Effector memory CD4-positive, alpha-beta T cell (primary cell): Measurements from ENCODE around the gene NRP2.

ENCODE experiments used
- DNase-seq, 3 donors: peaks; one replicate each; pipeline ENCODE4 v3.0.0-alpha.2; 2020
- H3K27ac ChIP-seq: 2 replicates; pipeline ENCODE4 v1.7.0; 2013; ENCODE audit warnings: mild to moderate bottlenecking, low read length, moderate library complexity; ENCODE audit not compliant: insufficient read depth, poor library complexity, severe bottlenecking
- H3K27me3 ChIP-seq: replicated peaks from 2 replicates; pipeline ENCODE4 v1.7.0; 2013; ENCODE audit warnings: mild to moderate bottlenecking, low read length; ENCODE audit not compliant: insufficient read depth, control insufficient read depth, poor library complexity, severe bottlenecking
- H3K36me3 ChIP-seq: 2 replicates; pipeline ENCODE4 v1.7.0; 2013; ENCODE audit warnings: mild to moderate bottlenecking, low read length, moderate library complexity; ENCODE audit not compliant: control insufficient read depth, insufficient read depth
- H3K4me1 ChIP-seq: 2 replicates; pipeline ENCODE4 v1.7.0; 2013; ENCODE audit warnings: low read length, mild to moderate bottlenecking; ENCODE audit not compliant: control insufficient read depth, insufficient read depth, poor library complexity, severe bottlenecking
- H3K4me3 ChIP-seq: 2 replicates; pipeline ENCODE4 v1.7.0; 2013; ENCODE audit warnings: low read length, low read depth, mild to moderate bottlenecking; ENCODE audit not compliant: insufficient read depth, poor library complexity, severe bottlenecking
- H3K9me3 ChIP-seq: 2 replicates; pipeline ENCODE4 v1.7.0; 2013; ENCODE audit warnings: mild to moderate bottlenecking, low read length, moderate library complexity; ENCODE audit not compliant: control insufficient read depth

Gene NRP2

GRCh38 chr2:205807229-205807628, 124.9 kb downstream of the NRP2 start:
- no peak overlapping the region for H3K4me3 ChIP-seq
- H3K36me3 ChIP-seq = no peaks in the 10 kb centered on the region
- H3K4me1 ChIP-seq = no peaks in the 10 kb centered on the region
- H3K27ac ChIP-seq = no peak overlapping the region
- DNase-seq = no peak
- no peaks in the 10 kb centered on the region for H3K27me3 ChIP-seq
- H3K9me3 ChIP-seq = no peaks in the 10 kb centered on the region

- DNase-seq = no peak
- Histone ChIP-seq H3K36me3 (no peaks in the 10 kb centered on the region), H3K4me3 (no peak overlapping the region), H3K4me1 (no peaks in the 10 kb centered on the region), H3K27me3 (no peaks in the 10 kb centered on the region), H3K9me3 (no peaks in the 10 kb centered on the region), H3K27ac (no peak overlapping the region)
Measured at GRCh38 chr2:205807758-205808157, 125.5 kb downstream of the NRP2 start.

- Histone ChIP-seq H3K4me3 (no peak overlapping the region), H3K4me1 (no peaks in the 10 kb centered on the region), H3K27me3 (no peaks in the 10 kb centered on the region), H3K9me3 (no peaks in the 10 kb centered on the region), H3K36me3 (no peaks in the 10 kb centered on the region), H3K27ac (no peak overlapping the region)
- DNase-seq = no peak
Measured at GRCh38 chr2:205808486-205809121, 126.3 kb downstream of the NRP2 start.

GRCh38 chr2:205811387-205811786, 129.1 kb downstream of the NRP2 start:
- Histone ChIP-seq H3K4me3 (no peak overlapping the region), H3K27ac (no peak overlapping the region), H3K4me1 (no peaks in the 10 kb centered on the region), H3K9me3 (no peaks in the 10 kb centered on the region), H3K36me3 (no peaks in the 10 kb centered on the region), H3K27me3 (no peaks in the 10 kb centered on the region)
- no peak for DNase-seq

GRCh38 chr2:205814039-205814364, 131.7 kb downstream of the NRP2 start:
- no peaks in the 10 kb centered on the region for H3K4me1 ChIP-seq
- H3K27me3 ChIP-seq = no peaks in the 10 kb centered on the region
- no peak for DNase-seq
- H3K27ac ChIP-seq = no peak overlapping the region
- no peaks in the 10 kb centered on the region for H3K36me3 ChIP-seq
- H3K4me3 ChIP-seq = no peak overlapping the region
- H3K9me3 ChIP-seq = no peaks in the 10 kb centered on the region

- H3K27me3 ChIP-seq = no peaks in the 10 kb centered on the region
- H3K4me3 ChIP-seq = no peak overlapping the region
- DNase-seq = no peak
- no peaks in the 10 kb centered on the region for H3K4me1 ChIP-seq
- no peaks in the 10 kb centered on the region for H3K9me3 ChIP-seq
- no peak overlapping the region for H3K27ac ChIP-seq
- H3K36me3 ChIP-seq = no peaks in the 10 kb centered on the region
Measured at GRCh38 chr2:205815673-205816072, 133.4 kb downstream of the NRP2 start.

- Histone ChIP-seq H3K9me3 (no peaks in the 10 kb centered on the region), H3K27ac (no peak overlapping the region), H3K4me3 (no peak overlapping the region), H3K27me3 (no peaks in the 10 kb centered on the region), H3K4me1 (no peaks in the 10 kb centered on the region), H3K36me3 (no peaks in the 10 kb centered on the region)
- no peak for DNase-seq
Measured at GRCh38 chr2:205816268-205816667, 134.0 kb downstream of the NRP2 start.

GRCh38 chr2:205822579-205822978, 140.3 kb downstream of the NRP2 start:
- Histone ChIP-seq H3K27me3 (no peaks in the 10 kb centered on the region), H3K4me1 (no peaks in the 10 kb centered on the region), H3K36me3 (no peaks in the 10 kb centered on the region), H3K9me3 (no peaks in the 10 kb centered on the region), H3K27ac (no peak overlapping the region), H3K4me3 (no peak overlapping the region)
- DNase-seq = no peak

- DNase-seq = no peak
- Histone ChIP-seq H3K36me3 (no peaks in the 10 kb centered on the region), H3K27ac (no peak overlapping the region), H3K4me3 (no peak overlapping the region), H3K9me3 (no peaks in the 10 kb centered on the region), H3K27me3 (peaks cover 3% of the 10 kb centered on the region), H3K4me1 (no peaks in the 10 kb centered on the region)
Measured at GRCh38 chr2:205827809-205828365, 145.6 kb downstream of the NRP2 start.

- H3K4me1 ChIP-seq = no peaks in the 10 kb centered on the region
- peaks cover 3% of the 10 kb centered on the region for H3K27me3 ChIP-seq
- DNase-seq = no peak
- no peak overlapping the region for H3K27ac ChIP-seq
- H3K36me3 ChIP-seq = no peaks in the 10 kb centered on the region
- no peaks in the 10 kb centered on the region for H3K9me3 ChIP-seq
- H3K4me3 ChIP-seq = no peak overlapping the region
Measured at GRCh38 chr2:205833864-205834263, 151.6 kb downstream of the NRP2 start.
